Parathyroid adenoma (tissue), 2 donors: ENCODE data around the gene CFAP100.

ENCODE experiments used
- H2AFZ ChIP-seq: fragments of 300-600 bp; sonication (generic); one replicate; pipeline ENCODE4 v1.7.0; 2017; ENCODE audit warnings: antibody characterized with exemption, mild to moderate bottlenecking
- H3K27ac ChIP-seq: fragments of 300-600 bp; sonication (generic); one replicate; pipeline ENCODE4 v1.7.0; 2017
- H3K27me3 ChIP-seq: fragments of 300-600 bp; sonication (generic); one replicate; pipeline ENCODE4 v1.7.0; 2017; ENCODE audit warnings: low read length; ENCODE audit not compliant: control insufficient read depth, insufficient read depth
- H3K36me3 ChIP-seq: fragments of 300-600 bp; sonication (generic); one replicate; pipeline ENCODE4 v1.7.0; 2017; ENCODE audit warnings: low read length; ENCODE audit not compliant: control insufficient read depth, insufficient read depth
- H3K4me1 ChIP-seq: fragments of 300-600 bp; sonication (generic); one replicate; pipeline ENCODE4 v1.7.0; 2017; ENCODE audit warnings: control low read depth
- H3K4me2 ChIP-seq: fragments of 300-600 bp; sonication (generic); one replicate; pipeline ENCODE4 v1.7.0; 2017; ENCODE audit warnings: low read length
- H3K4me3 ChIP-seq: fragments of 300-600 bp; sonication (generic); one replicate; pipeline ENCODE4 v1.7.0; 2017; ENCODE audit warnings: low read depth, low read length
- H3K79me2 ChIP-seq: fragments of 300-600 bp; sonication (generic); one replicate; pipeline ENCODE4 v1.7.0; 2017; ENCODE audit warnings: control low read depth
- H3K9ac ChIP-seq: fragments of 300-600 bp; sonication (generic); one replicate; pipeline ENCODE4 v1.7.0; 2017; ENCODE audit warnings: mild to moderate bottlenecking
- H3K9me3 ChIP-seq: fragments of 300-600 bp; sonication (generic); one replicate; pipeline ENCODE4 v1.7.0; 2017; ENCODE audit warnings: low read length; ENCODE audit not compliant: control insufficient read depth
- CTCF ChIP-seq: fragments of 300-600 bp; sonication (generic); IDR thresholded peaks from one replicate; pipeline ENCODE4 v1.7.0; 2017; ENCODE audit warnings: antibody characterized with exemption, mild to moderate bottlenecking
- donor health status: primary hyperparathyroidism.

The CFAP100 gene

GRCh38 chr3:126394179-126394976 lies at the start of gene CFAP100:
Gene CFAP100, plus strand, starts transcription at chr3:126394909. Its CDS starts 1,092 bp downstream, at chr3:126396001.
- TF ChIP-seq CTCF, result no peak
- no peaks in the 10 kb centered on the region for H3K9me3 ChIP-seq
- no peak within 1 kb of the TSS for H3K9ac ChIP-seq
- H3K4me2 ChIP-seq, result no peak within 1 kb of the TSS
- H3K4me1 ChIP-seq, result peaks cover 22% of the 10 kb centered on the region
- H2AFZ ChIP-seq, result peak within 1 kb of the TSS; percentile 58
- H3K27ac ChIP-seq, result no peak within 1 kb of the TSS
- H3K36me3 ChIP-seq, result no peaks in the 10 kb centered on the region
- H3K4me3 ChIP-seq, result no peak within 1 kb of the TSS
- no peaks in the 10 kb centered on the region for H3K27me3 ChIP-seq
- no peaks in the 10 kb centered on the region for H3K79me2 ChIP-seq

GRCh38 chr3:126345231-126345630 lies 49.5 kb upstream of the CFAP100 start:
- no peaks in the 10 kb centered on the region for H3K9me3 ChIP-seq
- no peaks in the 10 kb centered on the region for H3K36me3 ChIP-seq
- H3K27ac ChIP-seq, result no peak overlapping the region
- no peak overlapping the region for H3K4me2 ChIP-seq
- H2AFZ ChIP-seq, result no peak overlapping the region
- no peak for TF ChIP-seq CTCF
- no peaks in the 10 kb centered on the region for H3K79me2 ChIP-seq
- no peak overlapping the region for H3K9ac ChIP-seq
- H3K4me1 ChIP-seq, result no peaks in the 10 kb centered on the region
- H3K27me3 ChIP-seq, result no peaks in the 10 kb centered on the region
- H3K4me3 ChIP-seq, result no peak overlapping the region

- no peak overlapping the region for H3K27ac ChIP-seq
- TF ChIP-seq CTCF, result no peak
- H3K4me1 ChIP-seq, result no peaks in the 10 kb centered on the region
- no peaks in the 10 kb centered on the region for H3K9me3 ChIP-seq
- no peaks in the 10 kb centered on the region for H3K79me2 ChIP-seq
- H3K27me3 ChIP-seq, result no peaks in the 10 kb centered on the region
- H2AFZ ChIP-seq, result no peak overlapping the region
- no peaks in the 10 kb centered on the region for H3K36me3 ChIP-seq
- no peak overlapping the region for H3K9ac ChIP-seq
- no peak overlapping the region for H3K4me2 ChIP-seq
- no peak overlapping the region for H3K4me3 ChIP-seq
These were observed 48.9 kb upstream of the CFAP100 start for GRCh38 chr3:126345641-126346460.

GRCh38 chr3:126346466-126346865 lies 48.2 kb upstream of the CFAP100 start:
- Histone ChIP-seq H3K27me3 (no peaks in the 10 kb centered on the region), H3K36me3 (no peaks in the 10 kb centered on the region), H3K79me2 (no peaks in the 10 kb centered on the region), H3K27ac (no peak overlapping the region), H3K4me1 (no peaks in the 10 kb centered on the region), H3K4me2 (no peak overlapping the region), H3K4me3 (no peak overlapping the region), H2AFZ (no peak overlapping the region), H3K9ac (no peak overlapping the region), H3K9me3 (no peaks in the 10 kb centered on the region)
- no peak for TF ChIP-seq CTCF
